Activated CD4-positive, alpha-beta T cell treated with anti-CD3 and anti-CD28 coated beads, Interleukin-2, amount 50 U/mL, for 16 hours (primary cell): ENCODE measurements around the gene TNK2.

Experiments used
- DNase-seq: peaks from one replicate; pipeline ENCODE4 v3.0.0-alpha.2; 2020

Gene TNK2

DNA sequence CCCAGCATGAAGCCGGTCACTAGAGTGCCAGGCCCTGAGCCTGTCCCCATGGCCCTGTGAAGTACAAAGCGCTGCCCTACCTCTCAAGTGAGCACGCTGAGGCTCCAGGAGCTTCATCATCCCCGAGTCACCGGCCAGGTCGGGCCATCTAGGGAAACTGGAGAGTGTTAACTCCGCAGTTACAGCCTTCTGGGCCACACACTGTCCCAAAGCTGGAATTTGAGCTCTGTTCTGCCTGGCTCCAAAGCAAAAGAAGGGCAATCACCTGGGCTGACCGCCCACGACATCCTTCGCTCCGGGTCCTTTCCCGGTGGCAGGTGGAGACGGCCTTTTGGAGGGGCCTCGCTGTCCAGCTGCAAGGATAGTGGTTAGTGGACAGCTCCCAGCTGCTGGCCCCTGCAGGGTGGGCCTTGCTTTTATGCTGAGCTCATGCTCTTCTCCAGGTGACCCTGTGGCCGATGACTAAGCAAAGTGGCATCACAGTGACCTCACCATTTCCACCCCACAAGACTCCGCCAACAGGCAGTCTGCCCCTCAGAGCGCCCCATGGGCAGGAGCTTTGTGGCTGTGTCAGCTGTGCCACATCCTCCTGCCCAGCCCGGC is 93.1 kb downstream of the TNK2 start:
- peak; percentile 42 for DNase-seq

- DNase-seq: no peak
Measured at GRCh38 chr3:195813916-195814640, 94.3 kb downstream of the TNK2 start.
